Measurements from ENCODE around the gene USP47.

Gene USP47

GRCh38 chr11:11947825-11948224 is 106.1 kb downstream of the USP47 start:
- H3K27ac ChIP-seq (ENCODE audit: low read depth, low read length): no peak overlapping the region
- no peaks in the 10 kb centered on the region for H4K20me1 ChIP-seq (ENCODE audit: control insufficient read depth, insufficient read depth, low read depth, low read length)
- no peaks in the 10 kb centered on the region for H3K27me3 ChIP-seq (ENCODE audit: control insufficient read depth, low read length)
- no peak overlapping the region for H3K4me3 ChIP-seq (ENCODE audit: low read length)
- no peaks in the 10 kb centered on the region for H3K9me3 ChIP-seq (ENCODE audit: control insufficient read depth, insufficient read depth, low read length)
- no peak overlapping the region for H3K4me2 ChIP-seq (ENCODE audit: low read length)
- H3K9me2 ChIP-seq (replicated peaks; ENCODE audit: control insufficient read depth, low read length): no peaks in the 10 kb centered on the region
- H3K79me2 ChIP-seq (ENCODE audit: control insufficient read depth, low read length): no peaks in the 10 kb centered on the region
- no peaks in the 10 kb centered on the region for H3K4me1 ChIP-seq (ENCODE audit: control insufficient read depth, low read length)
- H3F3A ChIP-seq (ENCODE audit: control insufficient read depth, insufficient read depth): no peaks in the 10 kb centered on the region
- H3K36me3 ChIP-seq (ENCODE audit: control insufficient read depth, low read length): peaks cover 54% of the 10 kb centered on the region
- no peak for TF ChIP-seq EZH2phosphoT487 (IDR thresholded peaks at IDR 0.05; ENCODE audit: borderline replicate concordance, low read length)

GRCh38 chr11:11948242-11948947 is 106.6 kb downstream of the USP47 start:
- peaks cover 55% of the 10 kb centered on the region for H3K36me3 ChIP-seq (ENCODE audit: control insufficient read depth, low read length)

GRCh38 chr11:11949482-11949881 is 107.7 kb downstream of the USP47 start:
- Histone ChIP-seq H4K20me1 (ENCODE audit: control insufficient read depth, insufficient read depth, low read depth, low read length) (no peaks in the 10 kb centered on the region), H3K27ac (ENCODE audit: low read depth, low read length) (no peak overlapping the region), H3K9me2 (replicated peaks; ENCODE audit: control insufficient read depth, low read length) (no peaks in the 10 kb centered on the region), H3F3A (ENCODE audit: control insufficient read depth, insufficient read depth) (no peaks in the 10 kb centered on the region), H3K36me3 (ENCODE audit: control insufficient read depth, low read length) (peaks cover 58% of the 10 kb centered on the region), H3K4me1 (ENCODE audit: control insufficient read depth, low read length) (no peaks in the 10 kb centered on the region), H3K9me3 (ENCODE audit: control insufficient read depth, insufficient read depth, low read length) (no peaks in the 10 kb centered on the region), H3K4me3 (ENCODE audit: low read length) (no peak overlapping the region), H3K79me2 (ENCODE audit: control insufficient read depth, low read length) (no peaks in the 10 kb centered on the region), H3K4me2 (ENCODE audit: low read length) (no peak overlapping the region), H3K27me3 (ENCODE audit: control insufficient read depth, low read length) (no peaks in the 10 kb centered on the region)
- TF ChIP-seq CTCF (IDR thresholded peaks at IDR 0.05; ENCODE audit: low read depth, low read length, poor library complexity, severe bottlenecking) (no peak), EZH2phosphoT487 (IDR thresholded peaks at IDR 0.05; ENCODE audit: borderline replicate concordance, low read length) (no peak)

More at GRCh38 chr11:11948242-11948947, 106.6 kb downstream of the USP47 start:
- H3K4me1 ChIP-seq (ENCODE audit: control insufficient read depth, low read length): no peaks in the 10 kb centered on the region
- no peaks in the 10 kb centered on the region for H3K9me2 ChIP-seq (replicated peaks; ENCODE audit: control insufficient read depth, low read length)
- H3K9me3 ChIP-seq (ENCODE audit: control insufficient read depth, insufficient read depth, low read length): no peaks in the 10 kb centered on the region
- no peak overlapping the region for H3K4me3 ChIP-seq (ENCODE audit: low read length)
- no peak overlapping the region for H3K27ac ChIP-seq (ENCODE audit: low read depth, low read length)
- H3K79me2 ChIP-seq (ENCODE audit: control insufficient read depth, low read length): no peaks in the 10 kb centered on the region
- no peaks in the 10 kb centered on the region for H3K27me3 ChIP-seq (ENCODE audit: control insufficient read depth, low read length)
- no peak overlapping the region for H3K4me2 ChIP-seq (ENCODE audit: low read length)
- no peaks in the 10 kb centered on the region for H3F3A ChIP-seq (ENCODE audit: control insufficient read depth, insufficient read depth)
- TF ChIP-seq CTCF (IDR thresholded peaks at IDR 0.05; ENCODE audit: low read depth, low read length, poor library complexity, severe bottlenecking): no peak
- no peaks in the 10 kb centered on the region for H4K20me1 ChIP-seq (ENCODE audit: control insufficient read depth, insufficient read depth, low read depth, low read length)

GRCh38 chr11:11952036-11952435 is 110.3 kb downstream of the USP47 start:
- H3F3A ChIP-seq (ENCODE audit: control insufficient read depth, insufficient read depth): no peaks in the 10 kb centered on the region
- H3K4me1 ChIP-seq (ENCODE audit: control insufficient read depth, low read length): no peaks in the 10 kb centered on the region
- no peak overlapping the region for H3K4me3 ChIP-seq (ENCODE audit: low read length)
- peaks cover 71% of the 10 kb centered on the region for H3K36me3 ChIP-seq (ENCODE audit: control insufficient read depth, low read length)
- H3K27ac ChIP-seq (ENCODE audit: low read depth, low read length): no peak overlapping the region
- H4K20me1 ChIP-seq (ENCODE audit: control insufficient read depth, insufficient read depth, low read depth, low read length): no peaks in the 10 kb centered on the region
- no peak overlapping the region for H3K4me2 ChIP-seq (ENCODE audit: low read length)
- H3K9me2 ChIP-seq (replicated peaks; ENCODE audit: control insufficient read depth, low read length): no peaks in the 10 kb centered on the region
- no peaks in the 10 kb centered on the region for H3K27me3 ChIP-seq (ENCODE audit: control insufficient read depth, low read length)
- TF ChIP-seq CTCF (IDR thresholded peaks at IDR 0.05; ENCODE audit: low read depth, low read length, poor library complexity, severe bottlenecking) (no peak), EZH2phosphoT487 (IDR thresholded peaks at IDR 0.05; ENCODE audit: borderline replicate concordance, low read length) (no peak)
- no peaks in the 10 kb centered on the region for H3K9me3 ChIP-seq (ENCODE audit: control insufficient read depth, insufficient read depth, low read length)
- no peaks in the 10 kb centered on the region for H3K79me2 ChIP-seq (ENCODE audit: control insufficient read depth, low read length)

Data from DOHH2 (cell line).